ENCODE results near the gene ITGA11.
"Not testable (repeated sequence)": the region's sequence is repeated elsewhere in the genome, so short reads cannot be mapped to it uniquely, and the experiment has no call there.

The ITGA11 gene

GRCh38 chr15:68422403-68423145 lies 9.4 kb downstream of the ITGA11 start:
- DNase-seq: not testable (repeated sequence)

- DNase-seq: no peak
Measured at GRCh38 chr15:68421798-68422402, 10.1 kb downstream of the ITGA11 start.

- no peak for DNase-seq
Measured at GRCh38 chr15:68421115-68421551, 10.8 kb downstream of the ITGA11 start.

- DNase-seq: no peak
Measured at GRCh38 chr15:68420186-68420684, 11.7 kb downstream of the ITGA11 start.

- DNase-seq: no peak
Measured at GRCh38 chr15:68419301-68420175, 12.4 kb downstream of the ITGA11 start.

- DNase-seq: no peak
Measured at GRCh38 chr15:68418611-68419161, 13.3 kb downstream of the ITGA11 start.

GRCh38 chr15:68417897-68418296 lies 14.1 kb downstream of the ITGA11 start:
- DNase-seq: no peak

- DNase-seq: no peak
Measured at GRCh38 chr15:68417051-68417450, 14.9 kb downstream of the ITGA11 start.

- DNase-seq: no peak
Measured at GRCh38 chr15:68416158-68416535, 15.8 kb downstream of the ITGA11 start.

- DNase-seq: no peak
Measured at GRCh38 chr15:68415501-68416157, 16.3 kb downstream of the ITGA11 start.

- DNase-seq: no peak
Measured at GRCh38 chr15:68415061-68415460, 16.9 kb downstream of the ITGA11 start.

- DNase-seq: no peak
Measured at GRCh38 chr15:68414591-68414990, 17.4 kb downstream of the ITGA11 start.

GRCh38 chr15:68414206-68414555 lies 17.8 kb downstream of the ITGA11 start:
- DNase-seq: no peak

GRCh38 chr15:68413363-68414205 lies 18.4 kb downstream of the ITGA11 start:
- no peak for DNase-seq

GRCh38 chr15:68412218-68412617 lies 19.7 kb downstream of the ITGA11 start:
- DNase-seq: no peak

GRCh38 chr15:68411735-68412134 lies 20.2 kb downstream of the ITGA11 start:
- DNase-seq: no peak

GRCh38 chr15:68411343-68411675 lies 20.7 kb downstream of the ITGA11 start:
- DNase-seq: no peak

- no peak for DNase-seq
Measured at GRCh38 chr15:68410466-68411342, 21.3 kb downstream of the ITGA11 start.

GRCh38 chr15:68409736-68410370 lies 22.1 kb downstream of the ITGA11 start:
- DNase-seq: no peak

- no peak for DNase-seq
Measured at GRCh38 chr15:68408971-68409370, 23.0 kb downstream of the ITGA11 start.

Data from NCI-H187 treated with DMSO at 0.1 percent for 48 hours (cell line).